Thyroid gland (tissue), 4 donors: ENCODE results near the gene GRM1. TPM values are rescaled to one million over a fixed set of nuclear protein-coding genes. Genes with fewer than 3 reads are reported as not detected.

ENCODE experiments used
- DNase-seq, 2 donors: peaks; one replicate each; pipeline ENCODE4 v3.0.0-alpha.2; 2019
- H3K27ac ChIP-seq, 3 donors: fragments of 200-600 bp; sonication (generic); 1 replicate in 2 of 3; 2 replicates in 1 of 3; pipeline ENCODE4 v1.5.1; 2016 to 2019; ENCODE audit warnings: mild to moderate bottlenecking in 1 of 3, moderate library complexity in 1 of 3
- H3K27me3 ChIP-seq: fragments of 200-600 bp; sonication (generic); one replicate; pipeline ENCODE4 v1.5.1; 2019
- H3K36me3 ChIP-seq, 2 donors: fragments of 200-600 bp; sonication (generic); one replicate each; pipeline ENCODE4 v1.5.1; 2016 to 2019
- H3K4me1 ChIP-seq, 2 donors: fragments of 200-600 bp; sonication (generic); one replicate each; pipeline ENCODE4 v1.5.1; 2017 to 2019
- H3K4me3 ChIP-seq, 3 donors: fragments of 200-600 bp; sonication (generic); replicated peaks in 1 of 3; 1 replicate in 2 of 3; 2 replicates in 1 of 3; pipeline ENCODE4 v1.5.1; 2016; ENCODE audit warnings: mild to moderate bottlenecking in 1 of 3
- H3K9me3 ChIP-seq: fragments of 200-600 bp; sonication (generic); one replicate; pipeline ENCODE4 v1.5.1; 2017
- CTCF ChIP-seq, 6 experiments: fragments of 200-600 bp in 3 of 6; fragments of 450-650 bp in 3 of 6; sonication (generic) in 3 of 6; IDR thresholded peaks; one replicate each; pipeline ENCODE4 v1.5.1; 2016 to 2019; ENCODE audit warnings: antibody characterized with exemption in 6 of 6, mild to moderate bottlenecking in 2 of 6, inconsistent platforms in 1 of 6, moderate library complexity in 1 of 6
- POLR2A ChIP-seq, 2 donors: fragments of 450-650 bp; IDR thresholded peaks; one replicate each; pipeline ENCODE4 v1.6.1; 2017; ENCODE audit warnings: antibody characterized with exemption in 2 of 2, mild to moderate bottlenecking in 2 of 2, moderate library complexity in 1 of 2
- WGBS, 2 donors: methylation state at CpG; one replicate each; pipeline ENCODE4 v1.1.5; 2017; 5-methylcytosine and 5-hydroxymethylcytosine counted together
- intact Hi-C: fragments of 100-400 bp; cut with DNase I; formaldehyde crosslinking; loops from one replicate; pipeline ENCODE4 v1.15.1; 2023
- total RNA-seq, 4 donors: library from RNA; depleted of rRNA; stranded (reverse); fragments of >200 nt; gene quantifications; one replicate each; pipeline ENCODE4 v1.2.3, GENCODE V29; 2016

The GRM1 gene
- total RNA-seq, 4 donors from 2014 or later, result 0.29 to 2.5 (median 0.48) TPM

GRCh38 chr6:146361128-146361924, 332.5 kb downstream of the GRM1 start:
- intact Hi-C loops, result no loop called here
- H3K27ac ChIP-seq, result no peak overlapping the region
- no peaks in the 10 kb centered on the region for H3K9me3 ChIP-seq
- H3K27me3 ChIP-seq, result no peaks in the 10 kb centered on the region
- H3K36me3 ChIP-seq, result no peaks in the 10 kb centered on the region
- peaks cover 11% of the 10 kb centered on the region in 2 donors for H3K4me1 ChIP-seq
- no peak for DNase-seq
- H3K4me3 ChIP-seq, result no peak overlapping the region
- TF ChIP-seq POLR2A (IDR thresholded peaks at IDR 0.05) (no peak), CTCF (IDR thresholded peaks at IDR 0.05) (no peak)
- WGBS, 2 donors, result 41 to 48% methylated on average over 4 of the region's 4 CpGs

- Histone ChIP-seq H3K27me3 (no peaks in the 10 kb centered on the region), H3K4me1 (no peaks in the 10 kb centered on the region), H3K36me3 (no peaks in the 10 kb centered on the region), H3K9me3 (no peaks in the 10 kb centered on the region), H3K27ac (no peak overlapping the region), H3K4me3 (no peak overlapping the region)
- TF ChIP-seq CTCF (IDR thresholded peaks at IDR 0.05) (no peak), POLR2A (IDR thresholded peaks at IDR 0.05) (no peak)
- intact Hi-C loops, result no loop called here
- 71 to 82% methylated on average over 7 of the region's 7 CpGs for WGBS, 2 donors
- no peak for DNase-seq
Measured at GRCh38 chr6:146363838-146364607, 335.2 kb downstream of the GRM1 start.

- DNase-seq, result no peak
- H3K27ac ChIP-seq, result no peak overlapping the region
- H3K9me3 ChIP-seq, result no peaks in the 10 kb centered on the region
- H3K36me3 ChIP-seq, result no peaks in the 10 kb centered on the region
- H3K27me3 ChIP-seq, result no peaks in the 10 kb centered on the region
- TF ChIP-seq POLR2A (IDR thresholded peaks at IDR 0.05) (no peak), CTCF (IDR thresholded peaks at IDR 0.05) (no peak)
- intact Hi-C loops, result no loop called here
- 83 to 86% methylated on average over 3 of the region's 3 CpGs for WGBS, 2 donors
- H3K4me1 ChIP-seq, result no peaks in the 10 kb centered on the region
- no peak overlapping the region for H3K4me3 ChIP-seq
Measured at GRCh38 chr6:146364816-146365594, 336.1 kb downstream of the GRM1 start.

GRCh38 chr6:146367061-146367460, 338.2 kb downstream of the GRM1 start:
- DNase-seq, result no peak
- no peaks in the 10 kb centered on the region for H3K4me1 ChIP-seq
- WGBS, 2 donors, result 64 to 70% methylated on average over 1 of the region's 1 CpG

More at GRCh38 chr6:146367061-146367460, 338.2 kb downstream of the GRM1 start:
- no peak overlapping the region for H3K4me3 ChIP-seq
- intact Hi-C loops, result no loop called here
- no peak for TF ChIP-seq CTCF (IDR thresholded peaks at IDR 0.05)
- TF ChIP-seq POLR2A (IDR thresholded peaks at IDR 0.05), result no peak
- no peaks in the 10 kb centered on the region for H3K27me3 ChIP-seq
- no peaks in the 10 kb centered on the region for H3K36me3 ChIP-seq
- H3K9me3 ChIP-seq, result no peaks in the 10 kb centered on the region
- no peak overlapping the region for H3K27ac ChIP-seq
